BLaER1 treated with 17β-estradiol and CSF1 and Interleukin-3, amounts not matched to agents 10 nM and 100 nM (cell line): ENCODE data around the gene CD209.

Source experiments
- H3K27ac ChIP-seq, 11 experiments: shearing (Covaris generic); formaldehyde crosslinking; 2 replicates each; pipeline ENCODE4 v1.8.1; 2022
- H3K27me3 ChIP-seq, 11 experiments: shearing (Covaris generic); formaldehyde crosslinking; 2 replicates each; pipeline ENCODE4 v1.8.1; 2022
- H3K36me3 ChIP-seq, 11 experiments: shearing (Covaris generic); formaldehyde crosslinking; 2 replicates each; pipeline ENCODE4 v1.8.1; 2022
- H3K4me1 ChIP-seq, 10 experiments: shearing (Covaris generic); formaldehyde crosslinking; 2 replicates each; pipeline ENCODE4 v1.8.1; 2022
- H3K4me2 ChIP-seq, 11 experiments: shearing (Covaris generic); formaldehyde crosslinking; 2 replicates each; pipeline ENCODE4 v1.8.1; 2022
- H3K4me3 ChIP-seq, 10 experiments: shearing (Covaris generic); formaldehyde crosslinking; 2 replicates each; pipeline ENCODE4 v1.8.1; 2022
- H3K9ac ChIP-seq, 11 experiments: shearing (Covaris generic); formaldehyde crosslinking; 2 replicates each; pipeline ENCODE4 v1.8.1; 2022
- H3K9me3 ChIP-seq, 11 experiments: shearing (Covaris generic); formaldehyde crosslinking; replicated peaks in 1 of 11; 2 replicates each; pipeline ENCODE4 v1.8.1; 2022
- H4K20me1 ChIP-seq, 11 experiments: shearing (Covaris generic); formaldehyde crosslinking; 2 replicates each; pipeline ENCODE4 v1.8.1; 2022
- Cebpa-rat ChIP-seq, 11 experiments: shearing (Covaris generic); IDR thresholded peaks; 2 replicates each; pipeline ENCODE4 v1.8.1; 2022

The CD209 gene

DNA sequence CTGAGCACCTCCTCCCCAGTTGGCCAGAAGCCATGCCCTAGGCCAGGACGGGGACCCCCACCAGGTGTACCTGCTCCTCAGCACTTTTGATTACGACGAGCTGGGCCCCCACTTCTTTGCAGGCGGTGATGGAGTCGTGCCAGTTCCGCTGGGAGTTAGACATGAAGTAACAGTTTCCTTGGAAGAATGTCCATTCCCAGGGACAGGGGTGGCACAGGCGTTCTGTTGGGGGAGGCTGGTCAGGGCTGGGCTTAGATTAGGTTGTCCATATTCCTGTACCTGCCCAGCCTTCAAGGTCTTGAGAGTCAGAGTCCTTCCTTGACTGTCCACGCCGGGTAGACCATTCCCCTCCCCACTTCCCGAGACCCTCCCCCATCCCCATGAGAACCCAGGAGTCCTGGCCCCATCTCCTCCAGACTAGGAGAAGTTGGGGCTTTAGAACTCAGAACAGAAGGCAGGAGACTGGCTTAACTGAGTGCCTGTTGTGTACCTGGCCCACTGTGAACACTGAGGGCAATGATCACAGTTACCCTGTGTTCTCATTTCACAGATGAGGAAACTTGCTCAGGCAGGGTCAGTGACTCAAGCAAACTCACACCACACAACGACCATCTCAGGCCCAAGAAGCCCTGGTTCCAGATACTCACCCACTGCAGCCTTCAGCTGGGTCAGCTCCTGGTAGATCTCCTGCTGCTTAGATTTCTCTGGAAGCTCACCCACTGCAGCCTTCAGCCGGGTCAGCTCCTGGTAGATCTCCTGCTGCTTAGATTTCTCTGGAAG lies 2.3 kb downstream of the CD209 start:
- Histone ChIP-seq H3K36me3 (peaks cover 0 to 41% (median 0%) of the 10 kb centered on the region in 11 experiments; a peak in 4 of 22 replicates), H3K9ac (peak overlapping the region in 2 of 11 experiments; percentile 49 to 67; a peak in 2 of 22 replicates), H3K27ac (no peak overlapping the region), H3K9me3 (peaks cover 0 to 11% (median 7%) of the 10 kb centered on the region in 11 experiments; a peak in 10 of 22 replicates), H3K27me3 (peaks cover 0 to 2% (median 0%) of the 10 kb centered on the region in 11 experiments; a peak in 2 of 22 replicates), H4K20me1 (no peaks in the 10 kb centered on the region; a peak in 1 of 22 replicates), H3K4me3 (peak overlapping the region in 2 of 10 experiments; percentile 55 to 58; a peak in 4 of 20 replicates), H3K4me2 (peak overlapping the region; percentile 47 to 99 (median 63)), H3K4me1 (peaks cover 31 to 95% (median 46%) of the 10 kb centered on the region in 10 experiments)
- TF ChIP-seq Cebpa-rat (IDR thresholded peaks at IDR 0.05): no peak

DNA sequence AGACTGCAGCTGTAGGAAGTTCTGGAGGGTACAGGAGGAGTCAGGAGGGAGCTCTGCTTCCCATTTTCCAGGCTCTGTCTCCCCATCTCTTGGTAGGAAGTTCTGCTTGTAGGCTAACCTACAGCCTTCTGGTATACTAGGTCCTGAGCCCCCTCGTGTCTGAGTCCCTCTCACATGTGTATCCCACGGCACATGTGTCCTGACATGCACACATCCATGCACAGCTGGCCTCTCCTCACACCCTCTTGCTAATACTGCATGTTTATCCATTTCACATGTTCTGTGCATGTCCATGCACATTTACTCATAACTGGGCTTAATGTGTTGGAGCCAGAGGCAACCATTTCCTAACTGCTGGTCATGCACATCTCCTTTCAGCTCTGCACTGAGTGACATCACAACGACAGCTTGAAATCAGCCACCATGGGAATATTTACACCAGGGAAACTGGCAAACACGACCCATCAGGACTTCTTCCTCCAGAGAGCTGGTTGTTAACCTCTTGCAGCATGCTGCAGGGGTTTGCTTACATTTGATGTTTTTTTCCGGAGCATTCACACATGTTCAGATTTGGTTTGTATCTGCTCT lies 3.0 kb downstream of the CD209 start:
- no peak for TF ChIP-seq Cebpa-rat (IDR thresholded peaks at IDR 0.05)
- H3K4me3 ChIP-seq: peak overlapping the region in 2 of 10 experiments; percentile 55 to 58; a peak in 4 of 20 replicates
- peaks cover 38 to 96% (median 53%) of the 10 kb centered on the region in 10 experiments for H3K4me1 ChIP-seq
- peak overlapping the region; percentile 47 to 99 (median 63) for H3K4me2 ChIP-seq
- no peaks in the 10 kb centered on the region; a peak in 1 of 22 replicates for H4K20me1 ChIP-seq
- no peaks in the 10 kb centered on the region; a peak in 1 of 22 replicates for H3K27me3 ChIP-seq
- no peak overlapping the region for H3K27ac ChIP-seq
- peaks cover 0 to 6% (median 0%) of the 10 kb centered on the region in 11 experiments; a peak in 4 of 22 replicates for H3K9me3 ChIP-seq
- peaks cover 0 to 41% (median 0%) of the 10 kb centered on the region in 11 experiments; a peak in 4 of 22 replicates for H3K36me3 ChIP-seq
- H3K9ac ChIP-seq: peak overlapping the region in 2 of 11 experiments; percentile 13 to 67; a peak in 2 of 22 replicates

DNA sequence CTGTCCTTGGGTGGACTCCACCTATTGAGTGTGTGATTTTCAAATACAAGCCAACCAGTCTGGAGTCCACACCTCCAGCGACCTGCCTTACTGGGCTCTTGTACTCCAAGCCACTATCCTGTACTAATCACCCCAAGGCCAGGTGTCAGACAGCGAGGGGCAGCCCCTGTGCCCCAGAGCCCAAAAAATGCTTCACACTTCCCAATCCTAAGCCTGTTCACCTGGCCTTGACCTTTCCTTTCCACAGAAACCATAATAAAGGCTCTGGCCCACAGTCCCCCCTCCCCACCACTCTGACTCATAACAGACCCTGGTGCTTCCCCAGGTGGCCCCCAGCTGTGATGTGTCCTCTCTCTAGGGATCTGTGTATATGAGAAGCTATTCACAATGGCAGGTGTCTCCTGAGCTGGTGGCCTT lies 3.9 kb downstream of the CD209 start:
- Histone ChIP-seq H3K27ac (no peak overlapping the region), H3K36me3 (peaks cover 0 to 41% (median 0%) of the 10 kb centered on the region in 11 experiments; a peak in 4 of 22 replicates), H3K4me1 (peaks cover 43 to 96% (median 60%) of the 10 kb centered on the region in 10 experiments), H4K20me1 (no peaks in the 10 kb centered on the region; a peak in 1 of 22 replicates), H3K9me3 (peaks cover 0 to 5% (median 0%) of the 10 kb centered on the region in 11 experiments; a peak in 3 of 22 replicates), H3K4me2 (peak overlapping the region; percentile 47 to 99 (median 63); a peak in 21 of 22 replicates), H3K4me3 (peak overlapping the region in 1 of 10 experiments; percentile 58; a peak in 1 of 20 replicates), H3K9ac (no peak overlapping the region), H3K27me3 (no peaks in the 10 kb centered on the region; a peak in 1 of 22 replicates)
- TF ChIP-seq Cebpa-rat (IDR thresholded peaks at IDR 0.05): no peak

GRCh38 chr19:7742991-7743390 lies 4.3 kb downstream of the CD209 start:
- TF ChIP-seq Cebpa-rat (IDR thresholded peaks at IDR 0.05): no peak

DNA sequence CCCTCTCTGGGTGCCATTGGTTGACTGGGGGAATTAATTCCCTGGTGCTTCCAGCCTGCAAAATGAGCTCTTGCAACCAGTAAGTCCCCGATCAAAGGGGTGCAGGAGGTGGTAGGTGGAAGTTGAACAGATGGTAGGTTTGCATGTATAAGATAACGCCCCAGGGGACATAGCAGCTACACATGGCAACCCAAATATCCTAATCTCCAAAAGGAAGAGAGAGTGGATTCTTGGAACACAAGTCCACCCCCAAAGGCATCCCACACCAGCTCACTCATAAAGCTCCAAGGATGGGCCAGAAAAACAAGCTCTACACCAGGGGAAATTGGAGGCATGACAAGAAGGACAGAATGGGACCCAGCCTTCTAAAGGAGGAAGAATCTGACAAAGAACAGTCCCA lies 4.8 kb downstream of the CD209 start:
- peaks cover 0 to 41% (median 0%) of the 10 kb centered on the region in 11 experiments; a peak in 4 of 22 replicates for H3K36me3 ChIP-seq
- H3K27me3 ChIP-seq: no peaks in the 10 kb centered on the region; a peak in 1 of 22 replicates
- no peak overlapping the region for H3K4me3 ChIP-seq
- no peak overlapping the region for H3K9ac ChIP-seq
- peaks cover 38 to 94% (median 58%) of the 10 kb centered on the region in 10 experiments for H3K4me1 ChIP-seq
- peak overlapping the region in 9 of 11 experiments; percentile 3 to 99 (median 47); a peak in 11 of 22 replicates for H3K4me2 ChIP-seq
- H4K20me1 ChIP-seq: no peaks in the 10 kb centered on the region; a peak in 1 of 22 replicates
- no peak for TF ChIP-seq Cebpa-rat (IDR thresholded peaks at IDR 0.05)
- H3K27ac ChIP-seq: no peak overlapping the region
- no peaks in the 10 kb centered on the region for H3K9me3 ChIP-seq

More at GRCh38 chr19:7742991-7743390, 4.3 kb downstream of the CD209 start:
- Histone ChIP-seq H4K20me1 (no peaks in the 10 kb centered on the region; a peak in 1 of 22 replicates), H3K9ac (no peak overlapping the region), H3K4me2 (peak overlapping the region in 10 of 11 experiments; percentile 47 to 99 (median 62); a peak in 14 of 22 replicates), H3K4me3 (no peak overlapping the region), H3K27me3 (no peaks in the 10 kb centered on the region; a peak in 1 of 22 replicates), H3K27ac (no peak overlapping the region), H3K4me1 (peaks cover 42 to 94% (median 61%) of the 10 kb centered on the region in 10 experiments), H3K36me3 (peaks cover 0 to 41% (median 0%) of the 10 kb centered on the region in 11 experiments; a peak in 4 of 22 replicates), H3K9me3 (peaks cover 0 to under 1% (median 0%) of the 10 kb centered on the region in 11 experiments; a peak in 1 of 22 replicates)

GRCh38 chr19:7740682-7741054 lies 6.7 kb downstream of the CD209 start:
- peaks cover 33 to 92% (median 51%) of the 10 kb centered on the region in 10 experiments for H3K4me1 ChIP-seq
- H3K9me3 ChIP-seq: no peaks in the 10 kb centered on the region
- H3K4me2 ChIP-seq: peak overlapping the region in 4 of 11 experiments; percentile 69 to 99 (median 80); a peak in 8 of 22 replicates
- peaks cover 0 to 41% (median 0%) of the 10 kb centered on the region in 11 experiments; a peak in 4 of 22 replicates for H3K36me3 ChIP-seq
- H3K27ac ChIP-seq: peak overlapping the region in 2 of 11 experiments; percentile 46 to 49; a peak in 1 of 22 replicates
- no peak overlapping the region for H3K4me3 ChIP-seq
- no peak for TF ChIP-seq Cebpa-rat (IDR thresholded peaks at IDR 0.05)
- H4K20me1 ChIP-seq: no peaks in the 10 kb centered on the region; a peak in 1 of 22 replicates
- no peak overlapping the region; a peak in 1 of 22 replicates for H3K9ac ChIP-seq
- H3K27me3 ChIP-seq: peaks cover 0 to 4% (median 0%) of the 10 kb centered on the region in 11 experiments; a peak in 2 of 22 replicates

GRCh38 chr19:7739801-7740681 lies 7.3 kb downstream of the CD209 start:
- peak overlapping the region in 2 of 11 experiments; percentile 46 to 49; a peak in 2 of 22 replicates for H3K27ac ChIP-seq
- peaks cover 0 to 41% (median 0%) of the 10 kb centered on the region in 11 experiments; a peak in 4 of 22 replicates for H3K36me3 ChIP-seq
- H3K4me3 ChIP-seq: no peak overlapping the region
- H4K20me1 ChIP-seq: no peaks in the 10 kb centered on the region; a peak in 1 of 22 replicates
- no peaks in the 10 kb centered on the region for H3K9me3 ChIP-seq
- peak overlapping the region; percentile 41 to 99 (median 64) for H3K4me2 ChIP-seq
- H3K4me1 ChIP-seq: peaks cover 33 to 92% (median 50%) of the 10 kb centered on the region in 10 experiments
- TF ChIP-seq Cebpa-rat (IDR thresholded peaks at IDR 0.05): no peak
- peaks cover 0 to 4% (median 0%) of the 10 kb centered on the region in 11 experiments; a peak in 3 of 22 replicates for H3K27me3 ChIP-seq
- H3K9ac ChIP-seq: peak overlapping the region in 1 of 11 experiments; percentile 52; a peak in 1 of 22 replicates
